Prostate gland (tissue), 2 donors: ENCODE results near the gene PSTPIP1.

Experiments used
- POLR2A ChIP-seq: fragments of 450-650 bp; IDR thresholded peaks from one replicate; pipeline ENCODE4 v1.6.1; 2016; ENCODE audit warnings: antibody characterized with exemption, mild to moderate bottlenecking
- POLR2AphosphoS5 ChIP-seq: sonication (generic); formaldehyde crosslinking; IDR thresholded peaks from one replicate; pipeline ENCODE4 v1.6.1; 2017; ENCODE audit warnings: antibody characterized with exemption
- TF ChIP-seq, protein P1 (sequence below), 4 experiments: fragments of 200-600 bp in 2 of 4; fragments of 450-650 bp in 2 of 4; sonication (generic) in 2 of 4; IDR thresholded peaks; 1 replicate in 3 of 4; 2 replicates in 1 of 4; pipeline ENCODE4 v1.5.1; 2016 to 2019; ENCODE audit warnings: antibody characterized with exemption in 4 of 4, mild to moderate bottlenecking in 2 of 4, moderate library complexity in 2 of 4

DNA sequence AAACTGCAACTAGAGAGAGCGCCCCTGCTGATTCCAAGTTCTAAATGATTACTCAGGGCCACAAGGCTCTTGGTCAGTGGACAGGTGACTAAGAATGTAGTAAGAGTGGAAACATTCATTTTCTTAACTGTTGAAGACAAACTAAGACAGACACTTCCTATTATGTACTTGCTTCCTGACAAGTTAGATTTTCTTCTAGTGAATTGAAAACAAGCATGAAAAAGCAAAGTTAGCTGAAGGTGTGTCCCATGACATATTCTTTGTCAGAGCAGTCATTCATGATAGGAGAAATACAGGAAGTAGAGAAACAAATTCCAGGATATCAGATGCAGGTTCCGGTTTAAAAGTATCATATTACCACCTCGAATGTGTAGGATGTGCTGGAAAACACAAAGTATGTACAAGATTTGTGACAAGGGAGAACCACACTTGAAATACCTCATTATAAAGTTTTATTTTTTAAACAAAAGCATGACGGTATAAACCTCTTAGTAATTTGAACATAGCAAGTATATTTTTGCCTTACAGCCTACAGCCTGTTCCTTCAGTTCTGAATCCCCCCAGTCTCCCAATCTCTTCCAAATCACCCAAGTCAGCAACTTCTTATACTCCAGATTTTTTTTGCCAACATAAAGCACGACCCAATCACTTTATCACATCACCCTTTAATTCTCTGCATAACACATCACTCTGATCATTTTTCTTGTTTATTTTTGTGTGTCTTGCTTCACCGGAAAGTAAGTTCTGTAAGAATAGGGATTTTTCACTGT lies 69.8 kb downstream of the PSTPIP1 start:
- TF ChIP-seq, protein P1, sequence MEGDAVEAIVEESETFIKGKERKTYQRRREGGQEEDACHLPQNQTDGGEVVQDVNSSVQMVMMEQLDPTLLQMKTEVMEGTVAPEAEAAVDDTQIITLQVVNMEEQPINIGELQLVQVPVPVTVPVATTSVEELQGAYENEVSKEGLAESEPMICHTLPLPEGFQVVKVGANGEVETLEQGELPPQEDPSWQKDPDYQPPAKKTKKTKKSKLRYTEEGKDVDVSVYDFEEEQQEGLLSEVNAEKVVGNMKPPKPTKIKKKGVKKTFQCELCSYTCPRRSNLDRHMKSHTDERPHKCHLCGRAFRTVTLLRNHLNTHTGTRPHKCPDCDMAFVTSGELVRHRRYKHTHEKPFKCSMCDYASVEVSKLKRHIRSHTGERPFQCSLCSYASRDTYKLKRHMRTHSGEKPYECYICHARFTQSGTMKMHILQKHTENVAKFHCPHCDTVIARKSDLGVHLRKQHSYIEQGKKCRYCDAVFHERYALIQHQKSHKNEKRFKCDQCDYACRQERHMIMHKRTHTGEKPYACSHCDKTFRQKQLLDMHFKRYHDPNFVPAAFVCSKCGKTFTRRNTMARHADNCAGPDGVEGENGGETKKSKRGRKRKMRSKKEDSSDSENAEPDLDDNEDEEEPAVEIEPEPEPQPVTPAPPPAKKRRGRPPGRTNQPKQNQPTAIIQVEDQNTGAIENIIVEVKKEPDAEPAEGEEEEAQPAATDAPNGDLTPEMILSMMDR (IDR thresholded peaks at IDR 0.05): no peak
- TF ChIP-seq POLR2AphosphoS5: no peak
- no peak for TF ChIP-seq POLR2A
